Activated naive CD4-positive, alpha-beta T cell treated with anti-CD3 and anti-CD28 coated beads for 36 hours (primary cell): ENCODE measurements around the gene KRT6B. TPM values are rescaled to one million over a fixed set of nuclear protein-coding genes. Genes with fewer than 3 reads are reported as not detected.

Experiments used
- CTCF ChIA-PET: fragments of 350-600 bp; sonication (Branson Sonifier 250); formaldehyde crosslinking; loops from one replicate; lab custom pipeline; 2021; ENCODE audit warnings: antibody characterized with exemption; lab: Charles Lee
- DNase-seq: peaks from one replicate; pipeline ENCODE4 v3.0.0-alpha.2; 2020
- H3K27ac Mint-ChIP-seq: one replicate; pipeline ENCODE4 v1.8.0; 2021; ENCODE audit warnings: mild to moderate bottlenecking, mixed read lengths
- H3K27me3 Mint-ChIP-seq: one replicate; pipeline ENCODE4 v1.8.0; 2021; ENCODE audit warnings: low read depth, mixed read lengths
- H3K36me3 Mint-ChIP-seq: one replicate; pipeline ENCODE4 v1.8.0; 2021; ENCODE audit warnings: low read depth, mixed read lengths
- H3K4me1 Mint-ChIP-seq: one replicate; pipeline ENCODE4 v1.8.0; 2021; ENCODE audit warnings: low read depth, mixed read lengths
- H3K4me3 Mint-ChIP-seq: one replicate; pipeline ENCODE4 v1.8.0; 2021; ENCODE audit warnings: mild to moderate bottlenecking, moderate library complexity, mixed read lengths
- H3K9me3 Mint-ChIP-seq: one replicate; pipeline ENCODE4 v1.8.0; 2021; ENCODE audit warnings: mixed read lengths
- intact Hi-C: fragments of 100-400 bp; cut with micrococcal nuclease; formaldehyde crosslinking; loops from one replicate; pipeline ENCODE4 v1.15.1; 2023
- total RNA-seq, 2 experiments: library from RNA; stranded (reverse); gene quantifications; one replicate each; pipeline ENCODE4 v1.2.3, GENCODE V29; 2021

KRT6B gene
- total RNA-seq, 2 experiments from 2014 or later, result not detected

DNA sequence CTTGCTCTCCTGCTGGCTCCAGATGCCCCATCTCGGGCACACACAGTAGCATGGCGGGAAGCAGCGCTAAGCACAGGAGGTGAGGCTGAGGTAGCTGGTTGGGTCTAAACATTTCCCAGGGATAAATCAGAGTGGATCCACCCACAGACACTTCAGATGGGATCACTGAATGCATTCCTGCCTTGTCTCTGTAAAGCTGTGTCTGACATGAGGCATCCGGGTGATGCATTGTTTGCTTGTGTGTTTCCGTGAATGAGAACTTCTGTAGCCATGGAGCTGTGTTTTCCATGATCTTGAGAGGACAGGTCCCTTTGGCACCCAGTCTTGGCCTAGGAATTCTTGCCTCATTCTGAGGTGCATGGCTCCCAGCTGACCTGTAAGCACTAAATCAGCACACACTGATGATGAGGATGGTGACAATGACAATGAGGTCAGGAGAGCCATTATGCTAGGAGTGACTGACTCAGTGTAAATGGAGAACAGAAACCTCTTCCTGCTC is 11.1 kb downstream of the KRT6B start:
- CTCF ChIA-PET, result no interaction called here
- Mint-ChIP-seq H3K36me3 (no peaks in the 10 kb centered on the region), H3K27me3 (peaks cover 12% of the 10 kb centered on the region), H3K27ac (no peak overlapping the region), H3K9me3 (no peaks in the 10 kb centered on the region), H3K4me3 (no peak overlapping the region), H3K4me1 (no peaks in the 10 kb centered on the region)
- no peak for DNase-seq
- intact Hi-C loops, result no loop called here

DNA sequence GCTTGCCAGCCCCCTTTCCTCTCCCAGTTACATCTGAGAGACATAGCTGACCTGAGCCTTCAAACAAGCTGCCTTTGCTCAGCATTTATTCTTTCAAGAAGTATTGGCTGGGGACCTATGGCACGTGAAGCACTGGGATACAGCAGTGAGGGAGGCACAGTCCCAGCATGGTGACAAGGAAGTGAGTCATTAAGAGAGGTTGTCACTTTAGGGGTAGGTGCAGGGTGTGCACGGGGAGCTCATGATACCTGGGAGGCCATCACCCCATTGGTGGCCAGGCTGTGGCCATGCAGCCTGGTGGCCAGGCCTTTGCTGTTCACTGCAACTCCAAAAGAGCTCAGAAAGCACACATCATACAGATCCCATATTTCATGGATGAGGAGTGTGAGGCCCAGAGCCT is 12.1 kb downstream of the KRT6B start:
- intact Hi-C loops, result no loop called here
- CTCF ChIA-PET, result no interaction called here
- H3K36me3 Mint-ChIP-seq, result no peaks in the 10 kb centered on the region
- no peak overlapping the region for H3K4me3 Mint-ChIP-seq
- no peaks in the 10 kb centered on the region for H3K4me1 Mint-ChIP-seq
- H3K27ac Mint-ChIP-seq, result no peak overlapping the region
- no peaks in the 10 kb centered on the region for H3K9me3 Mint-ChIP-seq
- DNase-seq, result no peak
- H3K27me3 Mint-ChIP-seq, result peaks cover 13% of the 10 kb centered on the region

DNA sequence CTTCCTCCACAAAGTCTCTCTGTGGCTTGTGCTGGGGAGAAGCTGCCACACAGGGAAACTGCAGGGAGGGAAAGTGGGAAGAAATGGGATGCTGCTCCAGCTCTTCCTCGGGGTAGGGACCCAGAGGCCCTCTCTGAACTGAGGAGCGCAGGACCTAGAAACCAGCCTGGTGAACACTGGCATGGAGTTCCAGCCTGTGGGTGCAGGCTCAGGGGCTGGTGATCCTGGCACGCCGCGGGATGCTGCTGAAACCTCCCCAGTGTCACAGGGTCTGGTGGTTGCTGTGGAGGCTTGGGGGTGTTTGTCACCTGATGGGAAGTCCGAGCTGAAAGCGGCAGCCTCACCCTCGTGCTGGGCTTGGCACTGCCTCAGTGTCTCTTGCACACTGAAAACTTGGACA is 12.5 kb downstream of the KRT6B start:
- Mint-ChIP-seq H3K36me3 (no peaks in the 10 kb centered on the region), H3K4me3 (no peak overlapping the region), H3K4me1 (no peaks in the 10 kb centered on the region), H3K9me3 (no peaks in the 10 kb centered on the region), H3K27ac (no peak overlapping the region), H3K27me3 (peaks cover 13% of the 10 kb centered on the region)
- no peak for DNase-seq
- intact Hi-C loops, result no loop called here
- CTCF ChIA-PET, result no interaction called here

GRCh38 chr12:52438305-52439301 is 13.3 kb downstream of the KRT6B start:
- Mint-ChIP-seq H3K4me3 (no peak overlapping the region), H3K36me3 (no peaks in the 10 kb centered on the region), H3K27me3 (peaks cover 11% of the 10 kb centered on the region), H3K9me3 (no peaks in the 10 kb centered on the region), H3K27ac (no peak overlapping the region), H3K4me1 (no peaks in the 10 kb centered on the region)
- CTCF ChIA-PET, result no interaction called here
- DNase-seq, result no peak
- intact Hi-C loops, result no loop called here

GRCh38 chr12:52437508-52437907 is 14.4 kb downstream of the KRT6B start:
- intact Hi-C loops, result no loop called here
- H3K27ac Mint-ChIP-seq, result no peak overlapping the region
- CTCF ChIA-PET, result no interaction called here
- H3K36me3 Mint-ChIP-seq, result no peaks in the 10 kb centered on the region
- no peaks in the 10 kb centered on the region for H3K4me1 Mint-ChIP-seq
- H3K4me3 Mint-ChIP-seq, result no peak overlapping the region
- no peaks in the 10 kb centered on the region for H3K9me3 Mint-ChIP-seq
- peaks cover 5% of the 10 kb centered on the region for H3K27me3 Mint-ChIP-seq
- DNase-seq, result no peak

GRCh38 chr12:52436828-52437474 is 15.0 kb downstream of the KRT6B start:
- no peaks in the 10 kb centered on the region for H3K9me3 Mint-ChIP-seq
- DNase-seq, result no peak
- intact Hi-C loops, result no loop called here
- H3K36me3 Mint-ChIP-seq, result no peaks in the 10 kb centered on the region
- H3K27me3 Mint-ChIP-seq, result peaks cover 4% of the 10 kb centered on the region
- no peak overlapping the region for H3K27ac Mint-ChIP-seq
- no peaks in the 10 kb centered on the region for H3K4me1 Mint-ChIP-seq
- H3K4me3 Mint-ChIP-seq, result no peak overlapping the region
- CTCF ChIA-PET, result no interaction called here

DNA sequence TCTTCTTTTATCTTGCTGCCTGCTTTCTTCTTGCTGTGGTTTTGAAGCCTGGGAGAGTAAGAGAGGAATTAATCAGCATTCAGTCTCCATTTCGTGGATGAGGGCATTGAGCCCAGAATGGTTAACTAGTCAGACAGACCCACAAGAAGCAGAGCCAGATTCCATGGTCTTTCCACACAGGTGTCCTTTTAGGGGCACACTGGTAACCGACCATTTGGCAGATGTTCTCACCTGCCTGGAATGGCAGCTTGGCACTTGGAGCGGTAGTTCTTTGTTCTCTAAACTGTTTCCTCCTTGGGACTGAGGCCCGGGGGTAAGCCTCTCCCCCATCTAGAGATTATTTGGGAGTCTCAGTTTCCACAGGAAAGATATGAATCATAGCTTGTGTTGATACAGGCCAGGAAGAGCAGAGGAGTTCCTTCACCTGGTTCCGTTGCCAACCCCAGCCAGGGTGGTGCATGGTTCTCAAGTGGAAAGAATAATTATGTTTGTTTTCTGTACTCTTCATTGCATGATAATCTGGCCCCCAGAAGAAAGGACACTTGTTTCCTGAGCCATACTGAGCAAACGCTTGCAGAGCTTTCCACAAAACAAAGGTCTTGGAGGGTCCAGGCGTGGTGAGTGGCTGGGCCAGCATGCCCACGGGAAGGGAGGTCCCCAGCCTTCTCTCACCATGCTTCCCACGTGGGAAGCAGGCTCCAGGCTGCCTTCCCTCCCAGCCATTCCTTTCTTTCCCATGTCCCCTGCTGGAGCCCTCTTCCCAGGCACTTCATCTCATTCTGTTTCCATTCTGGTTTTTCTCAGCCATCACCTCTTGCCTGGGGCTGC is 15.7 kb downstream of the KRT6B start:
- CTCF ChIA-PET, result no interaction called here
- Mint-ChIP-seq H3K9me3 (no peaks in the 10 kb centered on the region), H3K4me1 (no peaks in the 10 kb centered on the region), H3K36me3 (no peaks in the 10 kb centered on the region), H3K27me3 (peaks cover 6% of the 10 kb centered on the region), H3K27ac (no peak overlapping the region), H3K4me3 (no peak overlapping the region)
- DNase-seq, result no peak
- intact Hi-C loops, result no loop called here

DNA sequence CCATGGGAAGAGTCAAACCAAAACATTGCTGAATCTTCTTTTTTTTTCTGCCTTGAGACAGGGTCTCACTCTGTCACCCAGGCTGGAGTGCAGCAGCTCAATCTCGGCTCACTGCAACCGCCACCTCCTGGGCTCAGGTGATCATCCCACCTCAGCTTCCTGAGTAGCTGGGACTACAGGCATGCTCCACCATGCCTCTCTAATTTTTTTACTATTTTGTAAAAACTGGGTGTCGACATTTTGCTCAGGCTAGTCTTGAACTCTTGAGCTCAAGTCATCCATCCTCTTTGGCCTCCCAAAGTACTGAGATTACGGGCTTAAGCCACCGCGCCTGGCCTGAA is 16.3 kb downstream of the KRT6B start:
- Mint-ChIP-seq H3K27me3 (peaks cover 7% of the 10 kb centered on the region), H3K9me3 (no peaks in the 10 kb centered on the region), H3K36me3 (no peaks in the 10 kb centered on the region), H3K4me3 (no peak overlapping the region), H3K27ac (no peak overlapping the region), H3K4me1 (no peaks in the 10 kb centered on the region)
- CTCF ChIA-PET, result no interaction called here
- intact Hi-C loops, result no loop called here
- no peak for DNase-seq

GRCh38 chr12:52434760-52435530 is 17.0 kb downstream of the KRT6B start:
- peaks cover 7% of the 10 kb centered on the region for H3K27me3 Mint-ChIP-seq

DNA sequence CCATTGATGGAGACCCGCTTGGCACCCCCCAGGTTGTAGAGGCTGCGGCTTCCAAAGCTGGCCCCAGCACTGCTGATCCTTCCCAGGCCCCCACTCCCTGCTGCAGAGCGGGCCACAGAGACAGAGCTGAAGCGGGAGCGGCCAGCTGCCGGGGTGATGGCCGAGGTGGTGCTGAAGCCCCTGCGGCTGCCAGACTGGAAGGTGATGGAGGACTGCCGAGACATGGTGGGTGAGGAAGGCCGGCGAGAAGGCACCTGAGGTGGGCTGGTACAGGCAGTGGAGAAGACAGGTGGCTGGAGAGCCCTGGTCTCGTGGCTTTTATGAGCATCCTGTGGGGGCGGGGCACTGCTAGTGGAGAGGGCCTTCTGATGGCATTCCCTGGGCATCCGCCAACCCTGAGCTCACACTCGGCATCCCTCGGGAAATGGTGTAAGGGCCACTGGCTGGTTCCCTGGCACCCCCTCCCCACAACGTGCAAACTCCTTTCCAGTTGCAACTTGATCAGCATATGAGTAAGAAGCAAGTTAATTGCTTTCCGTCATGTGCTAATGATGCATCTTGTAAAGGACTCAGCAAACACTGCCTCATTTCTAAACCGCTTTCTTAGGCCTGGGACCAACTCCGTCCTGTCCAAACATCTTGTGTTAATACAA is 17.7 kb downstream of the KRT6B start, which contains the start of gene KRT75:
KRT75 (minus strand) TSS at position 291 of the 653 bp plus-strand sequence; CDS start at position 224, 67 bp downstream.
- Mint-ChIP-seq H3K9me3 (no peaks in the 10 kb centered on the region), H3K4me1 (no peaks in the 10 kb centered on the region), H3K4me3 (no peak within 1 kb of the TSS), H3K27ac (no peak within 1 kb of the TSS), H3K27me3 (peaks cover 9% of the 10 kb centered on the region), H3K36me3 (no peaks in the 10 kb centered on the region)
- intact Hi-C loops, result no loop called here
- no peak for DNase-seq
- CTCF ChIA-PET, result no interaction called here

More at GRCh38 chr12:52434760-52435530, 17.0 kb downstream of the KRT6B start:
- intact Hi-C loops, result no loop called here
- Mint-ChIP-seq H3K27ac (no peak overlapping the region), H3K36me3 (no peaks in the 10 kb centered on the region), H3K4me1 (no peaks in the 10 kb centered on the region), H3K9me3 (no peaks in the 10 kb centered on the region), H3K4me3 (no peak overlapping the region)
- CTCF ChIA-PET, result no interaction called here
- DNase-seq, result no peak

GRCh38 chr12:52433501-52434080 is 18.4 kb downstream of the KRT6B start:
- Mint-ChIP-seq H3K4me1 (no peaks in the 10 kb centered on the region), H3K27ac (no peak overlapping the region), H3K9me3 (no peaks in the 10 kb centered on the region), H3K36me3 (no peaks in the 10 kb centered on the region), H3K4me3 (no peak overlapping the region), H3K27me3 (peaks cover 9% of the 10 kb centered on the region)
- intact Hi-C loops, result no loop called here
- DNase-seq, result no peak
- CTCF ChIA-PET, result no interaction called here
